OCI-M1 (cell line): ENCODE data around the gene CDK16.

Experiments
- DNase-seq: peaks from one replicate; lab custom pipeline; 2025; lab: John Stamatoyannopoulos, UW

Gene CDK16

GRCh38 chrX:47209508-47210238, 8.8 kb upstream of the CDK16 start:
- no peak for DNase-seq

GRCh38 chrX:47210661-47211425, 7.6 kb upstream of the CDK16 start:
- DNase-seq, result no peak

- DNase-seq, result no peak
Observed at GRCh38 chrX:47212381-47213293, 5.8 kb upstream of the CDK16 start.

DNA sequence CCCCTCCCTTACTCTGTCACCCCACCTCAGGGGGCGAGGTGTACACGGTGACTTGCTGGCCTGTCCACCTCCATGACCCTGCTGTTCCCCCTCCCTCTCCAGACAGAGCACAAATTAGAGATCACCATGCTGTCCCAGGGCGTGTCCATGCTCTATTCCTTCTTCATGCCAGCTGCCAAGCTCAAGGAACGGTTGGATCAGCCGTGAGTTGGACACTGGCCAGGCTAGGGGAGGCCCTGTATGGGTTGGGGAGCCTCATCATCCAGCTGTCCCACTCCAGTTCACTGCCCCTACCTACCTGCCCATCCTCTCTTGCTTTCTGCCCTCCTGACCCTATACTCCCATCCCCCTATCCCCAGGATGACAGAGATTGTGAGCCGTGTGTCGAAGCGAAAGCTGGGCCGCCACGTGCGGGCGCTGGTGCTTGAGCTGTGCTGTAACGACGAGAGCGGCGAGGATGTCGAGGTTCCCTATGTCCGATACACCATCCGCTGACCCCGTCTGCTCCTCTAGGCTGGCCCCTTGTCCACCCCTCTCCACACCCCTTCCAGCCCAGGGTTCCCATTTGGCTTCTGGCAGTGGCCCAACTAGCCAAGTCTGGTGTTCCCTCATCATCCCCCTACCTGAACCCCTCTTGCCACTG, 3.9 kb upstream of the CDK16 start:
- DNase-seq, result no peak

DNA sequence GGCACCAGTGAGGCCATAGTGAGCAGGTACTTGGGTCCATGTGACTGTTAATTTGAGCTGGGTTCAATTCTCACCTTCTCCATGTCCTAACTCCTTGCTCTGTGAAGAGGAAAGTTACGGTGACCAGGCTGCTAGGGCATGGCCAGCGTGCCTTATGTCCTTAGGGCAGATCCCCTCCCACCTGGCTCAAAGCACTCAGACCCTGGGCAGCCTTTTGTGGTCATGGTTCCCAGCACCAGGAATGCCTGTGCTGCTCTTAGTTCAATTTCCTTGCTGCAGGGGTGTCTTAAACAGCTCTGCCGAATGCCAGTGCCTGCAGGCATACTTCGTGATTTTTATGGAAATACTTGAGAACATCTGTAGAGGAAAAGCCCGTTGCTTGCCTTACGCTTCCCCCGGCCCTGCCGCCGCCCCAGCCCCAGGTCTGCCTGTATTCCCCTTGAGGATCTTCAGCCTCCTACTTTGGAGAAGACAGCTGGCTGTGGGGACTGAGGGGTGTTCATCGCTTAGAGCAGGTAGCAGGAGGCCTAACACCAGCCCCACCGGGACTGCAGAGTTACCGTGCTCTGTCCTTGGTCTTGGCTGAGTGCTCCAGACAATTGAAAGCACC, 3.1 kb upstream of the CDK16 start:
- no peak for DNase-seq

- no peak for DNase-seq
Observed at GRCh38 chrX:47216393-47216925, 2.0 kb upstream of the CDK16 start.

- DNase-seq, result peak; percentile 75
Observed at GRCh38 chrX:47217121-47217851, 1.2 kb upstream of the CDK16 start.

- peak; percentile 98 for DNase-seq
Observed at GRCh38 chrX:47217852-47218279, 615 bp upstream of the CDK16 start.

GRCh38 chrX:47218920-47219815, 687 bp downstream of the CDK16 start:
- peak; percentile 60 for DNase-seq

GRCh38 chrX:47221756-47222155, 3.3 kb downstream of the CDK16 start:
- no peak for DNase-seq

DNA sequence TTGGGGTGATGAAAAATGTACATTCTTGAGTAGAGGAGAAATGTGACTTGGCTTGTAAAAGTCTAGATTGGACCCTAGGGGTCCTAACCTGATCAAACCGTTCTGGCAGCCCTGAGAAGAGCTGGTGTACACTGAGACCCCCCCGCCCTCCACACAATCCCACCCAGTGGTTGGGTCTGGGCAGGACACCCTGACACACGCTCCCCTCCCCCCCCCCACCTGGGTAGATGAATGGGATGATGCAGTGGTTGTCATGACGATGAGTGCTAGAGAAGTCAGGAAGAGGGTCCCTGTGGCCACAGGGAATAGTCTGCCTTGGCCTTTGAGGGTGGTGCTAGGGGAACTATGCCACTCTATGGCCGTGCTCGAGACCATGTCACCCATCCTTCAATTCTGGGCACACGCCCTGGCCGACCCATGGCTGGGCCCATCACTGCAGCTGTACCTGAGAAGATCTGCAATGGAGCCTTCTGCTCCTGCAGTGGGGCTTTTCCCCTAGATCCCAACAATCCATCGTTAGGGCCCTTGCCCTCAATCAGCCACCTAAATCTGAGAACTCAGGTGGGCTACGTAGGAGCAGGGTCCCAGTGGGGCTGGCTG, 4.4 kb downstream of the CDK16 start:
- DNase-seq, result no peak

DNA sequence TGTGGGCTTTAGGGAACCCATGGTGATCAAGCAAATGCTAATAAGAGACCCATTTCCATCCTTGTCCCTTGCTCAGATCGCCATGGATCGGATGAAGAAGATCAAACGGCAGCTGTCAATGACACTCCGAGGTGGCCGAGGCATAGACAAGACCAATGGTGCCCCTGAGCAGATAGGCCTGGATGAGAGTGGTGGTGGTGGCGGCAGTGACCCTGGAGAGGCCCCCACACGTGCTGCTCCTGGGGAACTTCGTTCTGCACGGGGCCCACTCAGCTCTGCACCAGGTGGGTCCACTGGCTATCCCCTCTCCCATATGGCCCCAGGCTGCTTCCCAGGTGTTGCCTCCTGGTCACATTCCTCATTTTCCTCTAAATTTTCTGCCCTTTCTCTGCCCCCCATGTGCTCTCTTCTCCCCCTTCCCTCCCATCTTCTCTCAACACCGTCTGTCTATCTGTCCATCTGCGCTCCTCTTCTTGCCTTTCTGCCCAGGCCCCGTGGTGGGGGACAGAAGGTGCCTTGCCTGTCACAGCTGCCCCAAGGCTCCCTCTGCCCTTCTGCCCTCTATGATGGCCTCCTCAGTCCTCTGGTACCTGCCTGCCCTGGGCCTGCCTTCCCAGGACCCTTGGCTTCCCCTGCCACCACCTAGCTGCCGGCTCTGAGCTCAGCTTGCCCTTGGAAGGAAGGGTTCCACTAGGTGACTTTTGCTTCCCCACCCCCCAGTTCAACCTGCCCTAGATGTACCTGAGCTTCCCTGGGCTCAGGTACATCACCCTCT, 5.2 kb downstream of the CDK16 start:
- DNase-seq, result no peak

DNA sequence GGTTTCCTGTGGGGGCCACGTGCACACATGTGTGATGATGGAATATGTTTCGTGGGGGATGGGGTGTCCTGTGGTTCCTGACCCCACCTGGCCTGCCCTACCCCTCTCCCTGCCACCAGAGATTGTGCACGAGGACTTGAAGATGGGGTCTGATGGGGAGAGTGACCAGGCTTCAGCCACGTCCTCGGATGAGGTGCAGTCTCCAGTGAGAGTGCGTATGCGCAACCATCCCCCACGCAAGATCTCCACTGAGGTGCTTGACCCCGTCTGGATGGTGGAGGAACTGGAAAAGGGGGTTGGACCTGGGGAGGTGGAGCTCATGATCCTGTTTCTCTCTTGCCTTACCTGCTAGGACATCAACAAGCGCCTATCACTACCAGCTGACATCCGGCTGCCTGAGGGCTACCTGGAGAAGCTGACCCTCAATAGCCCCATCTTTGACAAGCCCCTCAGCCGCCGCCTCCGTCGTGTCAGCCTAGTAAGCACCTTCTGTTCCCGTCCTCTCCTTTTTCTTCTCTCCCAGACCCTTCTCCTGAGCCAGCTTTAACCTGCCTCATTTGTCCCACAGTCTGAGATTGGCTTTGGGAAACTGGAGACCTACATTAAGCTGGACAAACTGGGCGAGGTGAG, 5.9 kb downstream of the CDK16 start:
- no peak for DNase-seq

DNA sequence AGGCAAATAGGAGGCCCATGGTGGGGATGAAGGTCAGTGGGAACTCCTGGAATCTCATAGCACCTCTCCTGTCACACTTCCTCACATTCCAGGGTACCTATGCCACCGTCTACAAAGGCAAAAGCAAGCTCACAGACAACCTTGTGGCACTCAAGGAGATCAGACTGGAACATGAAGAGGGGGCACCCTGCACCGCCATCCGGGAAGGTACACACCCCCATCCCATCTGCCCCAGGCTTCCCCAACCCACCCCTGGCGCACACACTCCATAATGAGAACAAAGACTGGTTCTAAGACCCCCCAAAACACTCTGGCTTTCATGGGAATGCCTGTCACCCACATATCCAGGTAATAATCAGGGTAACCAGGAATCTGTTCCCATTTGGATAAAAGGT, 6.4 kb downstream of the CDK16 start:
- no peak for DNase-seq

DNA sequence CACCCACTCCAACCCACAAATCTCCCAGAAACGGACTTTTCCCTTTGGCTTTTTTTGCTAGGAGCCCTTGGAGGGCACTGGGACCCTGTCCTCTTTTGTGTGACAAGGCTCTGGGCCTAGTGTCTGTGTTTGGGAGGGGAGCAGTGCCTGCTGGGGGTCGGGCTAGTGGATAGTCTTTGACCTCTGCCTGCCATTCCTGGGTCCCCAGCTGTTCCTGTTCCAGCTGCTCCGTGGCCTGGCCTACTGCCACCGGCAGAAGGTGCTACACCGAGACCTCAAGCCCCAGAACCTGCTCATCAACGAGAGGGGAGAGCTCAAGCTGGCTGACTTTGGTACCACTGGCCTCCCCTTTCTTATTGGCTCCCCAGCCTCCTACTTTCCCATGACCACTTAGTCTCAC, 7.6 kb downstream of the CDK16 start:
- no peak for DNase-seq

GRCh38 chrX:47226531-47227333, 8.3 kb downstream of the CDK16 start:
- no peak for DNase-seq

DNA sequence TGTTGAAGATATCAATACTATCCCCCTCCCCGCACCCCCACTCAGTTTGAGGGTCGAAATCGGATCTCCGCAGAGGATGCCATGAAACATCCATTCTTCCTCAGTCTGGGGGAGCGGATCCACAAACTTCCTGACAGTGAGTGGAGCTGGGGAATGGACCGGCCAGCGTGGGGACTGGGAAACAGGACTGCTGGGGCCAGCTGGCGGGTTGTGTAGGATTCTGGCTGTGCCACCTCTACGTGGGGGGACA, 8.8 kb downstream of the CDK16 start:
- DNase-seq, result no peak
